ENCODE results near the gene PTPRT.

- TF ChIP-seq NFIC (IDR thresholded peaks at IDR 0.05; ENCODE audit: low read depth, low read length) (no peak), SIN3A (IDR thresholded peaks at IDR 0.05; ENCODE audit: low read depth, low read length) (no peak), POLR2AphosphoS2 (IDR thresholded peaks at IDR 0.05; ENCODE audit: low read depth, low read length) (no peak)
Measured at GRCh38 chr20:42974347-42974746, 215.4 kb downstream of the PTPRT start.
